Osteoblast (primary cell): ENCODE results near the gene STAC2. TPM values are rescaled to one million over a fixed set of nuclear protein-coding genes. Genes with fewer than 3 reads are reported as not detected.

Experiments used
- DNase-seq: peaks from one replicate; pipeline ENCODE4 v3.0.0; 2011; ENCODE audit warnings: low spot score, mixed read lengths; ENCODE audit not compliant: insufficient read length; ENCODE audit errors: missing footprints
- H2AFZ ChIP-seq: 2 replicates; pipeline ENCODE4 v1.6.0; 2011; ENCODE audit warnings: mild to moderate bottlenecking, low read length
- H3K27ac ChIP-seq: 2 replicates; pipeline ENCODE4 v1.5.1; 2011; ENCODE audit warnings: mild to moderate bottlenecking, low read depth, low read length, moderate library complexity
- H3K27me3 ChIP-seq: 2 replicates; pipeline ENCODE4 v1.6.0; 2012; ENCODE audit warnings: mild to moderate bottlenecking, control low read depth, inconsistent platforms, low read length, moderate library complexity; ENCODE audit not compliant: insufficient read depth
- H3K36me3 ChIP-seq: 2 replicates; pipeline ENCODE4 v1.5.1; 2011; ENCODE audit warnings: mild to moderate bottlenecking, low read length, control low read depth, moderate library complexity; ENCODE audit not compliant: insufficient read depth
- H3K4me1 ChIP-seq: 2 replicates; pipeline ENCODE4 v1.5.1; 2011; ENCODE audit warnings: mild to moderate bottlenecking, low read length, control low read depth, moderate library complexity; ENCODE audit not compliant: insufficient read depth
- H3K4me2 ChIP-seq: 2 replicates; pipeline ENCODE4 v1.6.0; 2011; ENCODE audit warnings: mild to moderate bottlenecking, low read length; ENCODE audit not compliant: insufficient read depth
- H3K4me3 ChIP-seq: fragments of 200-600 bp; sonication (generic); 3 replicates; pipeline ENCODE4 v1.5.1; 2012; ENCODE audit warnings: mild to moderate bottlenecking, low read length, inconsistent platforms; ENCODE audit not compliant: insufficient read depth
- H3K79me2 ChIP-seq: 2 replicates; pipeline ENCODE4 v1.6.0; 2012; ENCODE audit warnings: mild to moderate bottlenecking, low read length, control low read depth, inconsistent platforms; ENCODE audit not compliant: insufficient read depth
- H3K9me3 ChIP-seq: 2 replicates; pipeline ENCODE4 v1.5.1; 2011; ENCODE audit warnings: low read depth, low read length, control low read depth
- H4K20me1 ChIP-seq: 2 replicates; pipeline ENCODE4 v1.6.0; 2012; ENCODE audit warnings: mild to moderate bottlenecking, low read length, control low read depth; ENCODE audit not compliant: insufficient read depth
- total RNA-seq: library from RNA; depleted of rRNA; stranded (reverse); fragments of >200 nt; gene quantifications from 2 replicates; pipeline ENCODE4 v1.2.3, GENCODE V29; 2012
- TF ChIP-seq, protein P1 (sequence below): IDR thresholded peaks from 2 replicates; pipeline ENCODE4 v1.5.1; 2011; ENCODE audit warnings: mild to moderate bottlenecking, low read depth, low read length, moderate library complexity; ENCODE audit errors: extremely low read depth

The STAC2 gene
- total RNA-seq, 1 donor, result not detected

DNA sequence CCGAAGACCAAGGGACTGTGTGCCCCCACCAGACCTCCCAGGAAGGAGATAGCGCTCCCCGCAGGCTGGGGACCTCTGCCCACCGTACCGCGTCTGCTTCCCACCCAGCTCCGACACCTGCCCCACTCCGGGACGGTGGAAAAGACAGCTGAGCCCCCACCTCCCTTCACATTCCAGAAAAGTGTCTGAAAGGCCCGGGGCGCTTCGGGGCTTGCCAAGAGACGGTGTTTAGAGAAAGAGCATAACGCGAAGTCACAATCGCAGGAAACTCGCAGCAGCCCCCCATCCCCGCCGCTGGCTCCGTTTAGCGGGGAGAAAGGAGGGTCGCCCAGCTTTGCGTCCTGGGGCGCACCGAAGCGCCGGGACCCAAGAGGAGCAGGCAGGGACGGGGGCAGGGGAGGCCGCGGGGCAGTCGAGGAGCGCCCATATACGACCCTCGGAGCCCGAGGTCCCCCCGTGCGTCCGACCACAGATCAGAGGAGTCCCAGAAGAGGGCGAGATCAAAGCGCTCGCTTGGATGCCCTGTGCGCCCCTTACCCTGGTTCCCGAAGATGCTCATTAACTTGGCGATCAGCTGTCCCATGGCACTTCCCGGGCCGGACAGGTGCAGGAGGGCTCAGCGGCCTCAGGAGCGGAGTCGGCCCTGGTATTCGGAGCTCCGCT, 60.4 kb downstream of the STAC2 start:
- Histone ChIP-seq H3K4me2 (peak overlapping the region; percentile 88), H2AFZ (peak overlapping the region; percentile 95), H3K4me3 (peak overlapping the region; percentile 73), H3K4me1 (peaks cover 3% of the 10 kb centered on the region), H3K79me2 (no peaks in the 10 kb centered on the region), H4K20me1 (no peaks in the 10 kb centered on the region), H3K9me3 (no peaks in the 10 kb centered on the region), H3K36me3 (no peaks in the 10 kb centered on the region), H3K27ac (no peak overlapping the region), H3K27me3 (peaks cover 24% of the 10 kb centered on the region)
- peak; percentile 75 for DNase-seq
- TF ChIP-seq, protein P1, sequence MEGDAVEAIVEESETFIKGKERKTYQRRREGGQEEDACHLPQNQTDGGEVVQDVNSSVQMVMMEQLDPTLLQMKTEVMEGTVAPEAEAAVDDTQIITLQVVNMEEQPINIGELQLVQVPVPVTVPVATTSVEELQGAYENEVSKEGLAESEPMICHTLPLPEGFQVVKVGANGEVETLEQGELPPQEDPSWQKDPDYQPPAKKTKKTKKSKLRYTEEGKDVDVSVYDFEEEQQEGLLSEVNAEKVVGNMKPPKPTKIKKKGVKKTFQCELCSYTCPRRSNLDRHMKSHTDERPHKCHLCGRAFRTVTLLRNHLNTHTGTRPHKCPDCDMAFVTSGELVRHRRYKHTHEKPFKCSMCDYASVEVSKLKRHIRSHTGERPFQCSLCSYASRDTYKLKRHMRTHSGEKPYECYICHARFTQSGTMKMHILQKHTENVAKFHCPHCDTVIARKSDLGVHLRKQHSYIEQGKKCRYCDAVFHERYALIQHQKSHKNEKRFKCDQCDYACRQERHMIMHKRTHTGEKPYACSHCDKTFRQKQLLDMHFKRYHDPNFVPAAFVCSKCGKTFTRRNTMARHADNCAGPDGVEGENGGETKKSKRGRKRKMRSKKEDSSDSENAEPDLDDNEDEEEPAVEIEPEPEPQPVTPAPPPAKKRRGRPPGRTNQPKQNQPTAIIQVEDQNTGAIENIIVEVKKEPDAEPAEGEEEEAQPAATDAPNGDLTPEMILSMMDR, result no peak

DNA sequence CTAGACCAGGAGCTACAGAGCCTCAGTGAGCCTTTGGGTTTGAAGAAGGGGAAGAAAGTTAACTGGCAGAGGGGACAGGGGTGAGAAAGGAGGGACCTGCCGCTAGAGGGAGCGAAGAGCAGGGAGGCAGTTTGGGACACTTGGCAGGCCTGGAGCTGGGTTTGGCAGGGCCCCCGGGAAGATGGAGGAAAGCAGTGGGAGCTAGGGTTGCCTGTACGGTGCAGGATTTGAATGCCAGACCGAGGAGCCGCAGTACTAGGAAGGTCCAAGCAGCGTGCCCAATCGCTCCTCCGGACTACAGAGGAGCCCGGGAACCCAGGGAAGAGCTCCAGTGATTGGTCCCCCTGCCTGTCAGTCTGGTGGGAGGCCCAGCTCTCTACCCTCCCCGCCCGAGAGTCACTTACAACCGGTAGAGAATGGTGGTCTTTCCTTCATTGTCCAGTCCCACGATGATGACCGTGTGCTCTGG, 61.0 kb downstream of the STAC2 start:
- Histone ChIP-seq H3K4me1 (peaks cover 3% of the 10 kb centered on the region), H2AFZ (peak overlapping the region; percentile 95), H3K4me2 (peak overlapping the region; percentile 88), H3K79me2 (no peaks in the 10 kb centered on the region), H3K27ac (no peak overlapping the region), H3K36me3 (no peaks in the 10 kb centered on the region), H3K27me3 (peaks cover 24% of the 10 kb centered on the region), H3K9me3 (no peaks in the 10 kb centered on the region), H4K20me1 (no peaks in the 10 kb centered on the region), H3K4me3 (peak overlapping the region; percentile 73)
- TF ChIP-seq, protein P1, result peak; percentile 91
- peak; percentile 100 for DNase-seq

DNA sequence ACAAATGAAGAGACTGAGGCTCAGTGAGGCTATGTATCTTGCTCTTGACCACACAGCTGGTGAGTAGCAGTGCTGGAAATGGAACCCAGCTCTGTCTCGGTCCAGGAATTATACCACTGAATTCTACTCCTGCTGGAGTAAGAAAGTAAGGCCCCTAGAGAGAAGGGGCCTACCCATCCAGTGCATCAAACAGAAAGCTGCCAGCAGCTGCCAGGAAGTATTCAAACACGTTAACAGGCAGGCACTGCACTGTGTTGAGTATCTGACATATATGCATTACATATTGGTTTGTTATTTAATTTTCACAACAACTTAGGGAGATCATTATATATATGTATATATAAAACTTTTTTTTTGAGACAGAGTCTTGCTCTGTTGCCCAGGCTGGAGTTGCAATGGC, 63.8 kb downstream of the STAC2 start:
- H3K9me3 ChIP-seq, result no peaks in the 10 kb centered on the region
- no peak overlapping the region for H3K4me3 ChIP-seq
- DNase-seq, result peak; percentile 13
- H2AFZ ChIP-seq, result no peak overlapping the region
- H3K27me3 ChIP-seq, result peaks cover 22% of the 10 kb centered on the region
- H3K4me1 ChIP-seq, result peaks cover 3% of the 10 kb centered on the region
- no peak overlapping the region for H3K27ac ChIP-seq
- H4K20me1 ChIP-seq, result no peaks in the 10 kb centered on the region
- H3K36me3 ChIP-seq, result no peaks in the 10 kb centered on the region
- TF ChIP-seq, protein P1, result no peak
- no peak overlapping the region for H3K4me2 ChIP-seq
- H3K79me2 ChIP-seq, result no peaks in the 10 kb centered on the region

Other genes with a start within 250 kb of the STAC2 start
- 2.9 and 3.8 TPM in 2 replicates for gene PLXDC1, start 74.3 kb downstream of the STAC2 start, total RNA-seq
- gene ARL5C, start 59.8 kb downstream of the STAC2 start, total RNA-seq, result not detected in 2 replicates
- gene CACNB1, start 28.3 kb downstream of the STAC2 start, total RNA-seq, result 5.8 and 7.4 TPM in 2 replicates
- 1,279 and 1,302 TPM in 2 replicates for gene RPL19, start 25.7 kb downstream of the STAC2 start, total RNA-seq
- 20.3 and 22.1 TPM in 2 replicates for gene FBXL20, start 175.7 kb upstream of the STAC2 start, total RNA-seq
- gene MED1, start 225.3 kb upstream of the STAC2 start, total RNA-seq, result 24.6 and 25.0 TPM in 2 replicates
- 36.6 and 40.4 TPM in 2 replicates for gene CDK12, start 235.5 kb upstream of the STAC2 start, total RNA-seq